Cortex of kidney (tissue), 1 donor: ENCODE measurements around the gene SNTG2.

Experiments used
- DNase-seq: peaks from one replicate; lab custom pipeline; 2025; lab: John Stamatoyannopoulos, UW

The SNTG2 gene

GRCh38 chr2:1237783-1238182 lies 287.1 kb downstream of the SNTG2 start:
- DNase-seq, result no peak

GRCh38 chr2:1238598-1239138 lies 288.0 kb downstream of the SNTG2 start:
- DNase-seq, result no peak

GRCh38 chr2:1245193-1245592 lies 294.5 kb downstream of the SNTG2 start:
- no peak for DNase-seq

- no peak for DNase-seq
Observed at GRCh38 chr2:1246239-1246638, 295.6 kb downstream of the SNTG2 start.

GRCh38 chr2:1246991-1247390 lies 296.3 kb downstream of the SNTG2 start:
- no peak for DNase-seq

GRCh38 chr2:1248187-1248586 lies 297.5 kb downstream of the SNTG2 start:
- DNase-seq, result no peak

- no peak for DNase-seq
Observed at GRCh38 chr2:1249897-1250687, 299.4 kb downstream of the SNTG2 start.

- no peak for DNase-seq
Observed at GRCh38 chr2:1251520-1251919, 300.9 kb downstream of the SNTG2 start.

GRCh38 chr2:1253629-1254028 lies 303.0 kb downstream of the SNTG2 start:
- no peak for DNase-seq

- no peak for DNase-seq
Observed at GRCh38 chr2:1254662-1255343, 304.2 kb downstream of the SNTG2 start.

GRCh38 chr2:1256632-1257324 lies 306.1 kb downstream of the SNTG2 start:
- DNase-seq, result no peak

- DNase-seq, result no peak
Observed at GRCh38 chr2:1257334-1257733, 306.7 kb downstream of the SNTG2 start.

- no peak for DNase-seq
Observed at GRCh38 chr2:1259746-1260145, 309.1 kb downstream of the SNTG2 start.

GRCh38 chr2:1262609-1263008 lies 312.0 kb downstream of the SNTG2 start:
- DNase-seq, result no peak

- no peak for DNase-seq
Observed at GRCh38 chr2:1265454-1265853, 314.8 kb downstream of the SNTG2 start.

GRCh38 chr2:1266351-1266750 lies 315.7 kb downstream of the SNTG2 start:
- DNase-seq, result no peak

- no peak for DNase-seq
Observed at GRCh38 chr2:1268034-1268433, 317.4 kb downstream of the SNTG2 start.

GRCh38 chr2:1269812-1270211 lies 319.2 kb downstream of the SNTG2 start:
- no peak for DNase-seq

GRCh38 chr2:1272835-1273234 lies 322.2 kb downstream of the SNTG2 start:
- no peak for DNase-seq

- DNase-seq, result no peak
Observed at GRCh38 chr2:1277634-1278033, 327.0 kb downstream of the SNTG2 start.

GRCh38 chr2:1278125-1278524 lies 327.5 kb downstream of the SNTG2 start:
- DNase-seq, result no peak

GRCh38 chr2:1278861-1279260 lies 328.2 kb downstream of the SNTG2 start:
- DNase-seq, result no peak

- DNase-seq, result no peak
Observed at GRCh38 chr2:1282552-1282951, 331.9 kb downstream of the SNTG2 start.
